HFFc6 (cell line): ENCODE measurements around the gene LRRC71. TPM values are rescaled to one million over a fixed set of nuclear protein-coding genes. Genes with fewer than 3 reads are reported as not detected.

Experiments used
- DNase-seq: peaks from one replicate; pipeline ENCODE4 v3.0.0-alpha.2; 2018
- H3K27ac Mint-ChIP-seq: 2 replicates; pipeline ENCODE4 v1.8.0; 2020; ENCODE audit warnings: mild to moderate bottlenecking, mixed read lengths
- H3K27me3 Mint-ChIP-seq: 2 replicates; pipeline ENCODE4 v1.8.0; 2021; ENCODE audit warnings: mild to moderate bottlenecking, moderate library complexity, mixed read lengths; ENCODE audit not compliant: insufficient read depth
- H3K36me3 Mint-ChIP-seq: 2 replicates; pipeline ENCODE4 v1.8.0; 2021; ENCODE audit warnings: low read depth, mixed read lengths
- H3K4me1 Mint-ChIP-seq: 2 replicates; pipeline ENCODE4 v1.8.0; 2020; ENCODE audit warnings: low read depth, mixed read lengths
- H3K4me3 Mint-ChIP-seq: 2 replicates; pipeline ENCODE4 v1.8.0; 2020; ENCODE audit warnings: mild to moderate bottlenecking, moderate library complexity, mixed read lengths
- H3K9me3 Mint-ChIP-seq: 2 replicates; pipeline ENCODE4 v1.8.0; 2020; ENCODE audit warnings: mild to moderate bottlenecking, mixed read lengths
- CTCF ChIP-seq: fragments of 200-600 bp; sonication (generic); IDR thresholded peaks from 2 replicates; pipeline ENCODE4 v1.5.0; 2021; ENCODE audit warnings: antibody characterized with exemption, mild to moderate bottlenecking
- total RNA-seq, 6 experiments: library from RNA; stranded (reverse); fragmentation: NEBNext Ultra II Directional; extraction: Animal tissue kit (Norgen Biotek cat#: 25700); gene quantifications; 2 replicates in 1 of 6; 3 replicates in 5 of 6; pipeline ENCODE4 v1.2.3, GENCODE V29; 2021

LRRC71 gene
- total RNA-seq, 6 experiments from 2014 or later = 0.13 to 0.46 (median 0.41) TPM; not detected in 2

- no peak for TF ChIP-seq CTCF
- Mint-ChIP-seq H3K4me3 (no peak overlapping the region), H3K36me3 (peaks cover 25% of the 10 kb centered on the region), H3K9me3 (no peaks in the 10 kb centered on the region), H3K4me1 (peaks cover 7% of the 10 kb centered on the region), H3K27ac (no peak overlapping the region), H3K27me3 (no peaks in the 10 kb centered on the region; the same call in 1 of the 2 replicates)
- no peak for DNase-seq
Measured at GRCh38 chr1:156953571-156953970, 33.1 kb downstream of the LRRC71 start.

- Mint-ChIP-seq H3K27me3 (peaks cover 2% of the 10 kb centered on the region; the same call in 1 of the 2 replicates), H3K36me3 (peaks cover 23% of the 10 kb centered on the region), H3K4me3 (no peak overlapping the region), H3K27ac (no peak overlapping the region), H3K4me1 (peaks cover 17% of the 10 kb centered on the region), H3K9me3 (no peaks in the 10 kb centered on the region)
- no peak for DNase-seq
- no peak for TF ChIP-seq CTCF
Measured at GRCh38 chr1:156956333-156956732, 35.9 kb downstream of the LRRC71 start.

- Mint-ChIP-seq H3K4me3 (no peak overlapping the region), H3K27me3 (peaks cover 2% of the 10 kb centered on the region; the same call in 1 of the 2 replicates), H3K27ac (no peak overlapping the region), H3K9me3 (no peaks in the 10 kb centered on the region), H3K4me1 (peaks cover 17% of the 10 kb centered on the region), H3K36me3 (peaks cover 22% of the 10 kb centered on the region)
- no peak for TF ChIP-seq CTCF
- DNase-seq = no peak
Measured at GRCh38 chr1:156957634-156958033, 37.2 kb downstream of the LRRC71 start.

GRCh38 chr1:156958247-156958714 is 37.8 kb downstream of the LRRC71 start:
- DNase-seq = no peak
- Mint-ChIP-seq H3K36me3 (peaks cover 22% of the 10 kb centered on the region), H3K4me1 (peaks cover 18% of the 10 kb centered on the region), H3K27me3 (peaks cover 2% of the 10 kb centered on the region; the same call in 1 of the 2 replicates), H3K27ac (no peak overlapping the region), H3K4me3 (0 out of 2 replicates have a peak overlapping the region, but pooled peaks have one; percentile 11), H3K9me3 (no peaks in the 10 kb centered on the region)
- TF ChIP-seq CTCF = no peak

- Mint-ChIP-seq H3K27me3 (peaks cover 2% of the 10 kb centered on the region), H3K27ac (no peak overlapping the region), H3K4me3 (no peak overlapping the region), H3K36me3 (peaks cover 28% of the 10 kb centered on the region), H3K4me1 (peaks cover 30% of the 10 kb centered on the region), H3K9me3 (no peaks in the 10 kb centered on the region)
- no peak for TF ChIP-seq CTCF
- peak; percentile 20 for DNase-seq
Measured at GRCh38 chr1:156959414-156959813, 39.0 kb downstream of the LRRC71 start.
